Measurements from ENCODE around the gene CRTC3. TPM values are rescaled to one million over a fixed set of nuclear protein-coding genes. Genes with fewer than 3 reads are reported as not detected.

CRTC3 gene
- total RNA-seq, 1 experiment from 2014 or later: 3.9 TPM

DNA sequence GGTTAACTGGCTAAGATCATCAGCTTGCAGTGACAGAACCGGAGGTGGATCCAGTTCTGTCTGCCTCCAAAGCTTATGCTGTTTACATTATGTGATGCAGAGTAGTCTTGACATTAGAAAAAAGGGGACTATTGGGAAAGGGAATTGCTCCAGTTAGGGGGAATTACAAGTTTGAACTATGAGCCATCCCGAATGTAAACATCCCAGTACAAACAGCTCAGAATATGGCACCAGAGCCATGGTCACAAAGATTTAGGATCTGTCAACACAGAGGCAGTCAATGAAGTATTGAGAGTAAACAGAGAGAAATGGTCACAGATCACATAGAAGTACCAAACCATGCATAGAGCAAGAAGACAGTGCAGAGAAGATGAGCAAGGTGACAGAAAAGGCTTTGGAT, 39.8 kb upstream of the CRTC3 start:
- no CpG with 5 or more reads among the region's 2 CpGs for WGBS (ENCODE audit: extremely low coverage, insufficient read length, low lambda C conversion rate)
- H3K36me3 Mint-ChIP-seq (ENCODE audit: insufficient read depth in 1 of 3, low read depth in 3 of 3): peaks cover 31 to 67% (median 62%) of the 10 kb centered on the region in 3 experiments
- H2BK20ac ChIP-seq (ENCODE audit: low read depth, low read length, poor library complexity, severe bottlenecking): no peak overlapping the region

More for the DNA sequence above, 39.8 kb upstream of the CRTC3 start:
- Histone ChIP-seq H3K56ac (ENCODE audit: insufficient read length, low read depth, low read length) (no peak overlapping the region), H2BK15ac (ENCODE audit: low read depth, low read length) (no peak overlapping the region), H3K79me1 (ENCODE audit: insufficient read depth, low read depth, low read length, poor library complexity, severe bottlenecking) (no peaks in the 10 kb centered on the region), H3K23me2 (ENCODE audit: insufficient read length, low read depth, low read length, poor library complexity, severe bottlenecking) (no peaks in the 10 kb centered on the region), H3K4me1 (ENCODE audit: insufficient read depth, low read length) (no peaks in the 10 kb centered on the region), H3K79me2 (ENCODE audit: insufficient read depth, low read length) (no peaks in the 10 kb centered on the region), H3K18ac (ENCODE audit: insufficient read length, low read depth, low read length) (no peak overlapping the region), H3K27me3 (ENCODE audit: insufficient read depth, low read length) (no peaks in the 10 kb centered on the region), H2AFZ (ENCODE audit: low read length) (no peak overlapping the region), H4K91ac (ENCODE audit: insufficient read length, low read depth, low read length) (no peak overlapping the region), H3K4ac (ENCODE audit: low read depth, low read length) (no peak overlapping the region), H4K8ac (replicated peaks; ENCODE audit: insufficient read length, low read depth, low read length) (peak overlapping the region; percentile 68), H4K20me1 (ENCODE audit: control insufficient read depth, insufficient read depth, insufficient read length) (no peaks in the 10 kb centered on the region), H2BK120ac (ENCODE audit: low read depth, low read length, poor library complexity, severe bottlenecking) (no peak overlapping the region), H2BK12ac (ENCODE audit: insufficient read length, low read depth, low read length) (no peak overlapping the region), H4K5ac (ENCODE audit: insufficient read length, low read depth, low read length) (no peak overlapping the region), H3K9me3 (ENCODE audit: control insufficient read depth, low read depth, low read length) (no peaks in the 10 kb centered on the region), H3K4me2 (ENCODE audit: insufficient read depth, insufficient read length, low read length) (no peak overlapping the region), H3K9ac (ENCODE audit: extremely low read depth, insufficient read length, low read length) (no peak overlapping the region), H3K23ac (ENCODE audit: insufficient read length, low read depth, low read length) (no peak overlapping the region), H3K27ac (ENCODE audit: insufficient read length, low read depth, low read length) (no peak overlapping the region), H2AK5ac (ENCODE audit: insufficient read length, low read length) (no peak overlapping the region), H3T11ph (ENCODE audit: low read length) (no peak overlapping the region), H2BK5ac (ENCODE audit: insufficient read length, low read length) (no peak overlapping the region), H3K14ac (ENCODE audit: insufficient read depth, low read length) (no peak overlapping the region)
- H3K27ac Mint-ChIP-seq: no peak overlapping the region
- H3K4me1 Mint-ChIP-seq: no peaks in the 10 kb centered on the region
- no peak for TF ChIP-seq CTCF (conservative IDR thresholded peaks at IDR 0.05)
- no peak overlapping the region for H3K4me3 Mint-ChIP-seq
- H3K9me3 Mint-ChIP-seq: no peaks in the 10 kb centered on the region
- H3K27me3 Mint-ChIP-seq (ENCODE audit: low read depth): no peaks in the 10 kb centered on the region
- no peak for DNase-seq
